Stimulated activated naive CD4-positive, alpha-beta T cell treated with Interleukin-2 at 50 U/mL for 16 hours (primary cell): Measurements from ENCODE around the gene SH2B2.
"Not testable (repeated sequence)": the region's sequence is repeated elsewhere in the genome, so short reads cannot be mapped to it uniquely, and the experiment has no call there.

Experiments used
- DNase-seq: peaks from one replicate; lab custom pipeline; 2025; lab: John Stamatoyannopoulos, UW

SH2B2 gene

DNA sequence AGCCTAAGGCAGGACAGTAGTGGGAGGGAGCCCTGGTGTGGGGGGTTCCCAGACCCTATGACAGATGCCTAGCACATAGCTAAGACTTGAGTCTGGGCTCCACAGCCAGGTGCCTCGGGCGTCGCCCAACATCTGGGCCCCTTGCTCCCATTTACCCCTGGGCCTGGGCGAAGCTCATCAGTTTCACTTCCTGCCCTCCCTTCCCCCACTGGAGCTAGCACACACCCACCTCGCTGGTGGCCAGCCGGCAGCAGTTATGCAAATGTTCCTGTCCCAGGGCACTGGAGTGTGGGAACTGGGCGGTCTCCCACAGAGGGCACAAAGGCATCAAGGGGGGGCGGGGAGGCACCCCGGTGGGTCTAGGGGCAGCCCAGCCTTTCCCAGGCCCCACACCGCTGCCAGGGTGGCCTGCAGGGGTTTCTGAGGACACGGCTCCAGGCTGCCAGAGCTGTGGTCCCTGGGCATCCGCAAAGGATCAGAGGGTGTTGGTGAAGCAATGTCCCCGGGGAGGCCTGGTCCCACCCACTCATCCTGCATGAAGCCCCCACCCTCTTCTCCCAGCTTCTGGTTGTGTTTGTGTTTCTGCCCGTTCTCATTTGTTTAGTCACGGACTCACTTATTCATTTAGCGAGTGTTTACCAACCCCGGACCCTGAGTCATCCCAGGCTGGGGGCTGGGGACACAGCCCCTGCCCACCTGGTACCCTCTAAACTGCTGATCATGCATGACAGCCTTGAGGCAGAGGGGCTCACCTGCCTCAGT, 20.4 kb downstream of the SH2B2 start:
- DNase-seq, result no peak

GRCh38 chr7:102310414-102310815, 23.7 kb downstream of the SH2B2 start:
- no peak for DNase-seq

- DNase-seq, result no peak
These were observed 25.6 kb downstream of the SH2B2 start for GRCh38 chr7:102312317-102312716.

DNA sequence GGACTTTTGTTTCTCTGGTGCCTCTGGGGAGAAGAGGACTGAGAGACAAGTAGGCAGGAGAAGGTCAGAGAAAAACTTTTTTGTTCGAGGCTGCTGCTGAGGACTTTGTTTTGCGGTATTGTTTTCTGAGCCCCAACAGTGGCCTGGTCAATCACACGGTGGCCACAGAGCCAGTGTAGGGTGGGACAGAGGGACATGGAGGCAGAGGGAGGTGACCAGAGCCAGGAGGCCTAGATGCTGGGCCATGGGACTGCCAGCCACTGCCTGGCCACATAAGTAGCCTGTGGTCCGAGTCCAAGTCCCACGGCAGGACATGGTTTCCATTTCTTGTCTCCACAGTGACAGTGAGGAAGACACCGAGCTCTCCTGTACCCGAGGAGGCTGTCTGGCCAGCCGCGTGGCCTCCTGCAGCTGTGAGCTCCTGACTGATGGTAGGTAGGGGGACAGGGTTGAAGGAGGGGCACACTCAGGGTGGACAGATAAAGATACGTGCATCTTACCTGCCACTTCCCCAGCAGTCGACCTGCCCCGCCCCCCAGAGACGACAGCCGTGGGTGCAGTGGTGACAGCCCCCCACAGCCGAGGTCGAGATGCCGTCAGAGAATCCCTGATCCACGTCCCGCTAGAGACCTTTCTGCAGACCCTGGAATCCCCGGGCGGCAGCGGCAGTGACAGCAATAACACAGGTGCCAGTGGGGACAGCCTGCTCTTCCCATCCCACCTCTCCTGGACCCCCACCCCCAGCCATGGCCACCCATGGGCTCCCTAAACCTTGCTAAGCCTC, 27.5 kb downstream of the SH2B2 start:
- no peak for DNase-seq

DNA sequence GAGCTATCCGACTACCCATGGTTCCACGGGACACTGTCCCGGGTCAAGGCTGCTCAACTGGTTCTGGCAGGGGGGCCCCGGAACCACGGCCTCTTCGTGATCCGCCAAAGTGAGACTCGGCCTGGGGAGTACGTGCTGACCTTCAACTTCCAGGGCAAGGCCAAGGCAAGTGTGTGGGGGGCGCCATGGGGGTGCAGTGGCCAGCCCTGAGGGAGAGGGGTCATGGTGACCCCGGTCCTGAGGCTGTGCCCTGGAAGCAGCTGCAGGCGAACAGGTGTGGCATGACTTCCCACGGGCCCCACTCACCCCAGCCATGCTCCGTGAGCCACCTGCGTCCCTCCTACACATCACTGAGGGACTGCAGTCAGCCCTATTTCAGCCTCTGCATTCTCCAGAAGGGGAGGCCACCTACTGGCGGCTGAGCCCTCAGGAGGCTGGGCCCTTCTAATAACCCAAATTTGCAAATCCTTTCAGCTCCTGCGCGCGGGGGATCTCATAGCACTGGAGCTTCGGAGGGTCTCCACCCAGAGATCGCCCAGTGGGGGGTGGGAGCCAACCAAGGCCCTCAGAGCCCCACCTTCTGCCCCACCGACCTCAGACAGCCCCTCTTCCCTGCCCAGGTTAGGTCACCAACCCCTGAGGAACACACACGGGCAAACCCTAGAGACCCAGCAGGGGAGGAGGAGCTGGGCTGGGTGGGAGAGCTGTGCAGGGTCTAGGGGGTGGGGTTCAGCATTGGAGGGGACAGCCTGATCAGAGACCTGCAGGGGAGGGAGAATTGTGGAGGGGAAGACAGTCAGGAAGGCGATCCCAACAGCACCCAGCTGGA, 30.8 kb downstream of the SH2B2 start:
- no peak for DNase-seq

- no peak for DNase-seq
These were observed 31.9 kb downstream of the SH2B2 start for GRCh38 chr7:102318482-102318971.

DNA sequence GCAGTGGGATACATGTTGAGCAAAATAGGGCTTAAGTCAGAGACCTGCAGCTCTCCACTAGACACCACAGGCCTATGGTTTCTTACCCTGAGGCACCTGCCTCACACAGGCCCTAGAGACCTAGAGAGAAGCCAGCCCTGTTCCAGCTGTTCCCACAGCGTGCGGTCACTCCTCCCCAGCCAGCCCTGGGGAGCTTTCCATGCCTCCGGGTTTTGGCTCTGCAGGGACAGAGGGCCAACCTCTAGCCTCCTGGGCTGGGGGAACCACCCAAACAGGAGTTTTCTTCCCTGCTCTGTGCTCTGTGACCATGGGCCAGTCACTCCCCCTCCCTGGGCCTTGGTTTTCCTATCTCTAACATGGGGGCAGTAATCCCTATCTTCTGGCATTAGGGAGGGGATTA, 33.0 kb downstream of the SH2B2 start:
- DNase-seq, result no peak

GRCh38 chr7:102320181-102320580, 33.5 kb downstream of the SH2B2 start:
- DNase-seq, result no peak

DNA sequence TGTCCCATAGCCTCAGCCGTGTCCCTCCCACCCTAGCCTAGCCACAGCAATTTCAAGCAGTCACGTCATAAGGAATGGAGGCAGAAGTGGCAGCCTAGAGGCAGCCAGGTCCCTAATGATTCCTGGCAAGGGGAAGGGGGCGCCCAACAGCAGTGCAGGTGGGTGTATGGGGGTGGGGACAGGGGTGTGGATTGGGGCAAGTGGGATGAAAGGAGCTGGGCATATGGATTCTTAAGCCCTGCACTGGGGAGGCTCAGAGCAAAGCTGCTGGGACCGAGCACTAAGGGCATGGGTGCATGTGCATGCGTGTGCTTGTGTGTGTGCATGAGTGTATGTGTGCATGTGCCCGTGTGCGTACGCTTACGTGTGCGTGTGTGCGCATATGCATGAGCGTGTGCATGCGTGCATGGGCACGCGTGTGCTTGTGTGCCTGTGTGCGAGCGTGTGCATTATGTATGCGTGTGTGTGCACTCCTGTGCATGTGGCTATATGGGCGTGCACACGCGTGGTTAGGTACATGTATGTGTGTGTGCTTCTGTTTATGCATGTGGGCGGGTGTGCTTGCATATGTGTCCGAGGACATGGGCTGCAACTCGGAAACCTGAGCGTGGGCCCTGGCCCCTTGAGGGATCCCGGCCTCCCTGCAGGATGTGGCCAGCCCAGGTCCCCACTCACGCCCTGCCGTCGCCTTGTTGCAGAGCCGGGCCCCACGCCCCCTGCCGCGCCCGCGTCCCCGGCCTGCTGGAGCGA, 34.1 kb downstream of the SH2B2 start:
- DNase-seq, result no peak

GRCh38 chr7:102321351-102322201, 34.9 kb downstream of the SH2B2 start:
- no peak for DNase-seq

DNA sequence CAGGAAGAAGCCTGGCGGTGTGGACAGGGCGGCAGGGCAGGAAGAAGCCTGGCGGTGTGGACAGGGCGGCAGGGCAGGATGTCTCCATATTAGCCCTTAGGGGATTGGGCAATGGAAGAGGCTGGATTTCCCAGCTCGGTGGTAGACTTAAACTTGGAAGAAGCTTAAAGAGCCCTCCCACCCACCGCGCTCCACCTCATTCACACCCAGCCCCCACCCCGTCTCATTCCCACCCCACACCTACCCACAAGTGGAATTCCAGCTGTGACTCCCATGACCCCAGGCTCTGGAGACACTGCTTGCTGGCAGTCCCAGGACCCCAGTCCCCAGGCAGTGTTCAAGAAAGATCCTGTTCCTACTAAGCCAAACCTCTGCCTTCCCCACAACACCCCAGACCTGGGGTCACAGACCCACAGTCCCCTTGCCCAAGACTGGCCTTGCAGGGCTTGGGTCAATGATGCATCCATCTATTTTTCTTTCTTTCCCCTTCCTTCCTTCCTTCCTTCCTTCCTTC, 35.6 kb downstream of the SH2B2 start:
- no peak for DNase-seq

DNA sequence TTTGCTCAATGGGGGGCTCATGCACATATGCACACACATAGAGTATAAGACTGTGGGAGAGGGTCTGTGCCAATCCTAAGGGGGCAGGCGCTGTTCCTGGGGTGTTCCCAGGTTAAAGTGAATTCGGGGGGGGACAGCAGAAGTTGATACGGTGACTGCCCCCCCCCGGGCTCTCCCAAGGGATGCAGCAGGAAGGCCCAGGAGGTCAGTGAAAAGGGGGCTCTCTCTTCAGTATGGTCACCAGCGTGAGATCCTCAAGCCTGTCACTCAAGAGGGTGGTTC, 37.2 kb downstream of the SH2B2 start:
- DNase-seq, result no peak

DNA sequence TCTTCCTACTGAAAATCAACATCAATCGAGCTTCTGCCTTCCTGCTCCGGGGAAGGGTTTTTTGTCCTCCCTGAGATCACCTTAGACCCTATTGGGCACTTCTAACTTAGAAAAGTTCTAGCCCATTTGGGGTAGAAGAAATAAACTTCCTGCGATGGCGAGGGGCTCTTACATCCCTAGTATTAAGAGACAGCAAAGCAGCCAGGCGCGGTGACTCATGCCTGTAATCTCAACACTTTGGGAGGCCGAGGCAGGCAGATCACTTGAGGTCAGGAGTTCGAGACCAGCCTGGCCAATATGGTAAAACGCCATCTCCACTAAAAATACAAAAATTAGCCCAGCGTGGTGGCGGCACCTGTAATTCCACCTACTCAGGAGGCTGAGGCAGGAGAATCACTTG, 38.4 kb downstream of the SH2B2 start:
- not testable (repeated sequence) for DNase-seq

GRCh38 chr7:102326157-102326889, 39.7 kb downstream of the SH2B2 start:
- DNase-seq, result no peak

DNA sequence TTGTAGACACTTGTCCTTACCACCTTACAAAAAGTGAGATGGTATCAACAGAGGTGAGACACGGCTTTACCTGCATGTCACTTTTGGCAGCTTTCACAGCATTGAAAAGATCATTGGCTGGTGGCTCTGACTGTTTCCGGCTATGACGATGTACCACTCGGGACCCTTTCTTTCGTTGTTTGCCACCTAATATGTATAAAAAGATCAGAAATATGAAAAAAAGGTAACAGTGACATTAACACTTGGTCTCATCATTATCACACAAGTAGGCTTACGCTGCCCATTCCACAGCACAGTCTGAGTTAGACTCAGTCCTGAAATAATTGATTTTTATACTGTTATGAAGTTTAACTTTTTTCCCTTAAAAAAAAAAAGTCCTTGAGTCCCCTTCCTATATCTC, 40.5 kb downstream of the SH2B2 start:
- not testable (repeated sequence) for DNase-seq

DNA sequence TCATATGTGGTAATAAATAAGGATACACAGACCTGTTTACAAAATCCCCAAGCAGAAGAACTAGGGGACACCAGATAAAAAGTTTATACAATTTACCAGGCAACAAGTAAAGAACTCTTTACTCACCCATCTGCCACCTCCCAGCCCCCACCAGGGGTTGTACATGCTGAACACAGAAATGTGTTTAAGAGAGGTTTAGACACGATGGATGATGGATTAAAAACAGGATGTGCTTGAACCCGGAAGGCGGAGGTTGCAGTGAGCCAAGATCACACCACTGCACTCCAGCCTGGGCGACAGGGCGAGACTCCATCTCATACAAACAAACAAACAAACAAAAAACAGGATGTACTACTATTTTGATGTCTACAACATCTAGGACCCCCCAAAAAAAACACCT, 42.2 kb downstream of the SH2B2 start:
- not testable (repeated sequence) for DNase-seq

- DNase-seq, result not testable (repeated sequence)
These were observed 42.7 kb downstream of the SH2B2 start for GRCh38 chr7:102329366-102329765.

DNA sequence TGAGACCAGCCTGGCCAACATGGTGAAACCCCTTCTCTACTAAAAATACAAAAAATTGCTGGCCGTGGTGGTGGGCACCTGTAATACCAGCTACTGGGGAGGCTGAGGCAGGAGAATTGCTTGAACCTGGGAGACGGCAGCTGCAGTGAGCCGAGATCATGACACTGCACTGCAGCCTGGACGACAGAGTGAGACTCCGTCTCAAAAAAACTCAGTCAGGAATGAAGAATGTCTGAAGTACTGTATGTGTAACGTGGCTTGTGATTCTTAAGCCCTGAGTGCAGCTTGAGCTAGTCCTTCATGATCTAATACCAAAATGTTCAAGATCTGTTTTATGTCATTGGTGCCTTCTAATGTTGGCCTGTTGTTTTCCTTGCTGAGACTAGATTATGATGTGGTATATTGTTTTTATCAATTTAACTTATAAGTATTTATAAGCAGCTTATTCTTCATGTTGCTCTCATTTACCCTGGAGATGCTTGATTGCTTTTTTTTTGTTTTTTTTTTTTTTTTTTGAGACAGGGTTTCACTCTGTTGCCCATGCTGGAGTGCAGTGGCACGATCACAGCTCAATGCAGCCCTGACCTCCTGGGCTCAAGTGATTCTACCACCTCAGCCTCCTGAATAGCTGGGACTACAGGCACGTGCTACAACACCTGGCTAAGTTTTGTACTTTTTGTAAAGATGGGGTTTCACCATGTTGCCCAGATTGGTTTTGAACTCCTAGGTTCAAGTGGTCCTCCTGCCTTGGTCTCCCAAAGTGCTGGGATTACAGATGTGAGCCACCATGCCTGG, 44.2 kb downstream of the SH2B2 start:
- not testable (repeated sequence) for DNase-seq

GRCh38 chr7:102335574-102335973, 48.9 kb downstream of the SH2B2 start:
- not testable (repeated sequence) for DNase-seq
